ENCODE data around the gene KLK15.

KLK15 gene, protein sequence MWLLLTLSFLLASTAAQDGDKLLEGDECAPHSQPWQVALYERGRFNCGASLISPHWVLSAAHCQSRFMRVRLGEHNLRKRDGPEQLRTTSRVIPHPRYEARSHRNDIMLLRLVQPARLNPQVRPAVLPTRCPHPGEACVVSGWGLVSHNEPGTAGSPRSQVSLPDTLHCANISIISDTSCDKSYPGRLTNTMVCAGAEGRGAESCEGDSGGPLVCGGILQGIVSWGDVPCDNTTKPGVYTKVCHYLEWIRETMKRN
- 0 to 0.13 (median 0) reads per million in 18 experiments for total RNA-seq

DNA sequence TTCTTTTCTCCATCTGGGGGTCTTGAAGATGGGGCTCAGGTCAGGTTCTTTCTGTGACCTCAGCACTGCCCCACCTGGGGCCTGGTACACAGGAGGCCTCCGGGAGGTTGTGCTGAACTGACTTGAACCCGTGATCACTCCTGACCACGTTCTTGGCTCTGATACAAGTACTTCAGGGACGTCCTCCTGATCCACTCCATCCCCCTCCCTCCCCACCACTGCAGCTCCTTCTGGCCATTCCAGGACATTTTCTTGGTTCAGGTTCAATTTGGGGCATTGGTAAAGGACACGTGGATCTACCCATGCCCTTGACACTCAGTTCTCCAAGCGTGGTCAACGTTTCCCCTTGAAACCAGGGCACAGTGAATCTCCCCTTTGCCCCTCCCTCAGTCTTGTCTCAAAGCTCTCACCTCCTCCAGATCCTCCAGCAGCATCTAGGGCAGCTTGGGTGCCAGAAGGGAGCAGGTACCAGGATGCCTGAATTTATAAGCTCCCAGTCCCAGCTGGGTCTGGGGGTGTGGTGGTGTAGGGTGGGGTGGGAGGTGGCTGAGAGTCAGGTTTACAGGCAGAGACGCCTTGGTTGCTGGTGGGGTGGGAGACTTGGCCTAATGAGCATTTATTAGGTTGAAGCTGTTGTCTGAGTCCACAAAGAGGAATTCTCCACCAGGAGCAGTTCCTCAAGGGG lies at the start of gene KLK15:
KLK15 (minus strand) TSS at position 458 of the 685 bp plus-strand sequence. CDS start 2,082 bp downstream, outside the sequence.
- DNase-seq, result no peak

DNA sequence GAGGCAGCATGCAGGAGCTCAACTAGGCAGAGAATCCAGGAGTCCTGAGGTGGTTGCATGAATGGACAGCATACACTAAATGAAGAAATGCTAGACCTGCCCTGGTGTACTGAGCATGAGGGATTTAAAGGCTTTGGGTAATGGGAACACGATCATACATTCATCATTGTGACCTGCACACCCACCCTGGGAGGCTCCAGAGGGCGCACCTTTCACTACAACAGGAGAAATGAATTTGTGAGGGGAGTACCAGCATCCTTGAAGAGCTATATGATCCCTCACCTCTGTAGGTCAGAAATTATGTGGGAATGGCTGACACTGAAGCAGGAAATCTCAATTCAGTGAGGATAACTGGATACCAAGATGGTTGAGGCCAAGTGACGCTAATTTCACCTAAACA lies 48.8 kb upstream of the KLK15 start:
- no peak for DNase-seq

DNA sequence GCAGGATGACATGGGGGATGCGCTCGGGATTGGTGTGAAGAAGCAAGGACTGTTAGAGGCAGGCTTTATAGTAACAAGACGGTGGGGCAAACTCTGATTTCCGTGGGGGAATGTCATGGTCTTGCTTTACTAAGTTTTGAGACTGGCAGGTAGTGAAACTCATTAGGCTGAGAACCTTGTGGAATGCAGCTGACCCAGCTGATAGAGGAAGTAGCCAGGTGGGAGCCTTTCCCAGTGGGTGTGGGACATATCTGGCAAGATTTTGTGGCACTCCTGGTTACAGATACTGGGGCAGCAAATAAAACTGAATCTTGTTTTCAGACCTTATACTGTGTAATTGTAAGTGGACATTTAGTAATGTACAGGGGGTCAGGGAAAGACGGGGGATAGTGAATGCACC lies 46.9 kb upstream of the KLK15 start:
- DNase-seq, result no peak

DNA sequence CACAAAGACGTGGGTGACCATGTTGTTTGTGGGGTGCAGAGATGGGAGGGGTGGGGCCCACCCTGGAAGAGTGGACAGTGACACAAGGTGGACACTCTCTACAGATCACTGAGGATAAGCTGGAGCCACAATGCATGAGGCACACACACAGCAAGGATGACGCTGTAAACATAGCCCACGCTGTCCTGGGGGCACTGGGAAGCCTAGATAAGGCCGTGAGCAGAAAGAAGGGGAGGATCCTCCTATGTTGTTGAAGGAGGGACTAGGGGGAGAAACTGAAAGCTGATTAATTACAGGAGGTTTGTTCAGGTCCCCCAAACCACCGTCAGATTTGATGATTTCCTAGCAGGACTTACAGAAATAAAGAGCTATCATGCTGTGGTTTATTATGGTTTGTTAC lies 45.5 kb upstream of the KLK15 start:
- DNase-seq, result no peak

DNA sequence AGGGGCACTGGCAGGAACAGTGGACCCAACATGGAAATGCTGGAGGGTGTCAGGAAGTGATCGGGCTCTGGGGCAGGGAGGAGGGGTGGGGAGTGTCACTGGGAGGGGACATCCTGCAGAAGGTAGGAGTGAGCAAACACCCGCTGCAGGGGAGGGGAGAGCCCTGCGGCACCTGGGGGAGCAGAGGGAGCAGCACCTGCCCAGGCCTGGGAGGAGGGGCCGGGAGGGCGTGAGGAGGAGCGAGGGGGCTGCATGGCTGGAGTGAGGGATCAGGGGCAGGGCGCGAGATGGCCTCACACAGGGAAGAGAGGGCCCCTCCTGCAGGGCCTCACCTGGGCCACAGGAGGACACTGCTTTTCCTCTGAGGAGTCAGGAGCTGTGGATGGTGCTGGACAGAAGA lies 44.0 kb upstream of the KLK15 start:
- no peak for DNase-seq

DNA sequence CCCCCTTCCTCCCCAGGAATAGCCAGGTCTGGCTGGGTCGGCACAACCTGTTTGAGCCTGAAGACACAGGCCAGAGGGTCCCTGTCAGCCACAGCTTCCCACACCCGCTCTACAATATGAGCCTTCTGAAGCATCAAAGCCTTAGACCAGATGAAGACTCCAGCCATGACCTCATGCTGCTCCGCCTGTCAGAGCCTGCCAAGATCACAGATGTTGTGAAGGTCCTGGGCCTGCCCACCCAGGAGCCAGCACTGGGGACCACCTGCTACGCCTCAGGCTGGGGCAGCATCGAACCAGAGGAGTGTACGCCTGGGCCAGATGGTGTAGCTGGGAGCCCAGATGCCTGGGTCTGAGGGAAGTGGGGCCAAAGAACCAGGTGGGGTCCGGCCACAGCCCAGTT lies 43.1 kb upstream of the KLK15 start:
- no peak for DNase-seq

DNA sequence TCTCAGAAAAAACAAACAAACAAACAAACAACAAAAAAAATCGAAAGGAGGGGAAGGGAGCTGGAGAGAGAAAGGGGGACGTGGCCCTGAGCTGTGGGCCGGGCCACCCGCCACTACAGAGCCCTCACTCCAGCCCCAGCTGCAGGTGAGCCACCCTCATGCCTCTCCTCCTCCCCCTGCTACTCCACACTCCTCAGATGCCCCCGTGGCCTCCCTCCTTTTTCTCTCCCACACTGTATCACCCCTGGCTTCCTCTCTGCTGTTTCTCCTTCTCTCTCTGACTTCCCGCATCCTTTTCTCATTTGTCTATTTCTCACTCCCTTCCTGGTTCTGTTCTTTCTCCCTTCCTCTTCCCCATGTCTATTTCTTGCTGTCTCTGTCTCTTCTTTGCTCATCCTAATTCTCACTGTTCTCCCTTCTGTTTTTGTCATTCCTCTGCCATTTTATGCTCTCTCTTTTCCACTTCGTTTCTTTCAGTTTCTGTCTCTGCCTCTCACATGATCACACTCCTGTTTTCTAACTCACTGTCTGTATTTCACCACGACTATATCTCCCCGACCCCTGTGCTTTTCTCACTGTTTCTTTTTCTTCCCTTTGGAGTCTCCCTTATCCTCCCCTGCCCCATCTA lies 42.5 kb upstream of the KLK15 start:
- DNase-seq, result no peak

DNA sequence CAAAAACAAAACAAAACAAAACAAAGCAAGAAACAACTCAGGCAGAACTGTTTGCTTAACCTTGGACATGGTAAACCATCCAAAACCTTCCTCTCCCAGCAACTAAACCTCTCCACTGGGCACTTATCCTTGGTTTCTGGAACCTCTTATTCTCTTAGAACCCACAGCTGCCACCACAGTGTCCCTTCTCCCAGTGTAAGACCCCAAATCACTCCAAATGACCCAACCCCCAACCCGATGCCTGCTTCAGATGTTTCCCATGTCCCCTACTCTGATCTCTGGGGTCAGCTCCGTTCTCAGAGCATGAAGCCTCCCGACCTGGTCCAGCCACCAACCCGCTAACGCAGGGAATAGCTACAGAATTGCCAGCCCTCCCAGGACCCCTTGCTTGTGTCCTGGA lies 40.8 kb upstream of the KLK15 start:
- DNase-seq, result no peak

DNA sequence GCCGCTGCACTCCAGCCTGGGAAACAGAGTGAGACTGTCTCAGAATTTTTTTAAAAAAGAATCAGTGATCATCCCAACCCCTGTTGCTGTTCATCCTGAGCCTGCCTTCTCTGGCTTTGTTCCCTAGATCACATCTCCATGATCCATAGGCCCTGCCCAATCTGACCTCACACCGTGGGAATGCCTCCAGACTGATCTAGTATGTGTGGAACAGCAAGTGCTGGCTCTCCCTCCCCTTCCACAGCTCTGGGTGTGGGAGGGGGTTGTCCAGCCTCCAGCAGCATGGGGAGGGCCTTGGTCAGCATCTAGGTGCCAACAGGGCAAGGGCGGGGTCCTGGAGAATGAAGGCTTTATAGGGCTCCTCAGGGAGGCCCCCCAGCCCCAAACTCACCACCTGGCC lies 39.7 kb upstream of the KLK15 start, which contains the start of gene KLK2:
KLK2 (plus strand) TSS at position 384 of the 400 bp plus-strand sequence. CDS start 35 bp downstream, outside the sequence.
- DNase-seq, result no peak

DNA sequence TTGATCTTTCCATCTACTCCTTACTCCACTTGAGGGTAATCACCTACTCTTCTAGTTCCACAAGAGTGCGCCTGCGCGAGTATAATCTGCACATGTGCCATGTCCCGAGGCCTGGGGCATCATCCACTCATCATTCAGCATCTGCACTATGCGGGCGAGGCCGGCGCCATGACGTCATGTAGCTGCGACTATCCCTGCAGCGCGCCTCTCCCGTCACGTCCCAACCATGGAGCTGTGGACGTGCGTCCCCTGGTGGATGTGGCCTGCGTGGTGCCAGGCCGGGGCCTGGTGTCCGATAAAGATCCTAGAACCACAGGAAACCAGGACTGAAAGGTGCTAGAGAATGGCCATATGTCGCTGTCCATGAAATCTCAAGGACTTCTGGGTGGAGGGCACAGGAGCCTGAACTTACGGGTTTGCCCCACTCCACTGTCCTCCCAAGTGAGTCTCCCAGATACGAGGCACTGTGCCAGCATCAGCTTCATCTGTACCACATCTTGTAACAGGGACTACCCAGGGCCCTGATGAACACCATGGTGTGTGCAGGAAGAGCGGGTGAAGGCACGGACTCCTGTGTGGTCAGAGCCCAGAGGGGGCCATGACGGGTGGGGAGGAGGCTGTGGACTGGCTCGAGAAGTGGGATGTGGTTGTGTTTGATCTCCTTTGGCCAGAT lies 37.2 kb upstream of the KLK15 start:
- DNase-seq, result no peak

DNA sequence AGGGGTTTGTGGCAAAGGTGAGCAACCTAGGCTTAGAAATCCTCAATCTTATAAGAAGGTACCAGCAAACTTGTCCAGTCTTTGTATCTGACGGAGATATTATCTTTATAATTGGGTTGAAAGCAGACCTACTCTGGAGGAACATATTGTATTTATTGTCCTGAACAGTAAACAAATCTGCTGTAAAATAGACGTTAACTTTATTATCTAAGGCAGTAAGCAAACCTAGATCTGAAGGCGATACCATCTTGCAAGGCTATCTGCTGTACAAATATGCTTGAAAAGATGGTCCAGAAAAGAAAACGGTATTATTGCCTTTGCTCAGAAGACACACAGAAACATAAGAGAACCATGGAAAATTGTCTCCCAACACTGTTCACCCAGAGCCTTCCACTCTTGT lies 36.1 kb upstream of the KLK15 start:
- no peak for DNase-seq

DNA sequence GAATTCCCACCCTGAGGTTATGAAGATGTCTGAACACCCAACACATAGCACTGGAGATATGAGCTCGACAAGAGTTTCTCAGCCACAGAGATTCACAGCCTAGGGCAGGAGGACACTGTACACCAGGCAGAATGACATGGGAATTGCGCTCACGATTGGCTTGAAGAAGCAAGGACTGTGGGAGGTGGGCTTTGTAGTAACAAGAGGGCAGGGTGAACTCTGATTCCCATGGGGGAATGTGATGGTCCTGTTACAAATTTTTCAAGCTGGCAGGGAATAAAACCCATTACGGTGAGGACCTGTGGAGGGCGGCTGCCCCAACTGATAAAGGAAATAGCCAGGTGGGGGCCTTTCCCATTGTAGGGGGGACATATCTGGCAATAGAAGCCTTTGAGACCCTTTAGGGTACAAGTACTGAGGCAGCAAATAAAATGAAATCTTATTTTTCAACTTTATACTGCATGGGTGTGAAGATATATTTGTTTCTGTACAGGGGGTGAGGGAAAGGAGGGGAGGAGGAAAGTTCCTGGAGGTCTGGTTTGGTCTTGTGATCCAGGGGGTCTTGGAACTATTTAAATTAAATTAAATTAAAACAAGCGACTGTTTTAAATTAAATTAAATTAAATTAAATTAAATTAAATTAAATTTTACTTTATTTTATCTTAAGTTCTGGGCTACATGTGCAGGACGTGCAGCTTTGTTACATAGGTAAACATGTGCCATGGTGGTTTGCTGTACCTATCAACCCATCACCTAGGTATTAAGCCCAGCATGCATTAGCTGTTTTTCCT lies 28.3 kb upstream of the KLK15 start:
- DNase-seq, result no peak

DNA sequence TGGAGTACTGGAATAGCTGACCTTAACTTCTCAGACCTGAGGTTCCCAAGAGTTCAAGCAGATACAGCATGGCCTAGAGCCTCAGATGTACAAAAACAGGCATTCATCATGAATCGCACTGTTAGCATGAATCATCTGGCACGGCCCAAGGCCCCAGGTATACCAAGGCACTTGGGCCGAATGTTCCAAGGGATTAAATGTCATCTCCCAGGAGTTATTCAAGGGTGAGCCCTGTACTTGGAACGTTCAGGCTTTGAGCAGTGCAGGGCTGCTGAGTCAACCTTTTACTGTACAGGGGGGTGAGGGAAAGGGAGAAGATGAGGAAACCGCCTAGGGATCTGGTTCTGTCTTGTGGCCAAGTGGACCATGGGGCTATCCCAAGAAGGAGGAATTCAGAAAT lies 27.6 kb upstream of the KLK15 start:
- no peak for DNase-seq

DNA sequence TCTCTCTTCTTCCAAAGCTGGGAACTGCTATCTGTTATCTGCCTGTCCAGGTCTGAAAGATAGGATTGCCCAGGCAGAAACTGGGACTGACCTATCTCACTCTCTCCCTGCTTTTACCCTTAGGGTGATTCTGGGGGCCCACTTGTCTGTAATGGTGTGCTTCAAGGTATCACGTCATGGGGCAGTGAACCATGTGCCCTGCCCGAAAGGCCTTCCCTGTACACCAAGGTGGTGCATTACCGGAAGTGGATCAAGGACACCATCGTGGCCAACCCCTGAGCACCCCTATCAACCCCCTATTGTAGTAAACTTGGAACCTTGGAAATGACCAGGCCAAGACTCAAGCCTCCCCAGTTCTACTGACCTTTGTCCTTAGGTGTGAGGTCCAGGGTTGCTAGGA lies 26.5 kb upstream of the KLK15 start:
- no peak for DNase-seq

DNA sequence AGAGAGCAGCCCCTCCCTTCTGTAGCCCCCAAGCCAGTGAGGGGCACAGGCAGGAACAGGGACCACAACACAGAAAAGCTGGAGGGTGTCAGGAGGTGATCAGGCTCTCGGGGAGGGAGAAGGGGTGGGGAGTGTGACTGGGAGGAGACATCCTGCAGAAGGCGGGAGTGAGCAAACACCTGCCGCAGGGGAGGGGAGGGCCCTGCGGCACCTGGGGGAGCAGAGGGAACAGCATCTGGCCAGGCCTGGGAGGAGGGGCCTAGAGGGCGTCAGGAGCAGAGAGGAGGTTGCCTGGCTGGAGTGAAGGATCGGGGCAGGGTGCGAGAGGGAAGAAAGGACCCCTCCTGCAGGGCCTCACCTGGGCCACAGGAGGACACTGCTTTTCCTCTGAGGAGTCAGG lies 25.5 kb upstream of the KLK15 start:
- DNase-seq, result no peak

DNA sequence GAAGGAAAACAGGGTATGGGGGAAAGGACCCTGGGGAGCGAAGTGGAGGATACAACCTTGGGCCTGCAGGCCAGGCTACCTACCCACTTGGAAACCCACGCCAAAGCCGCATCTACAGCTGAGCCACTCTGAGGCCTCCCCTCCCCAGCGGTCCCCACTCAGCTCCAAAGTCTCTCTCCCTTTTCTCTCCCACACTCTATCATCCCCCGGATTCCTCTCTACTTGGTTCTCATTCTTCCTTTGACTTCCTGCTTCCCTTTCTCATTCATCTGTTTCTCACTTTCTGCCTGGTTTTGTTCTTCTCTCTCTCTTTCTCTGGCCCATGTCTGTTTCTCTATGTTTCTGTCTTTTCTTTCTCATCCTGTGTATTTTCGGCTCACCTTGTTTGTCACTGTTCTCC lies 24.0 kb upstream of the KLK15 start:
- no peak for DNase-seq

DNA sequence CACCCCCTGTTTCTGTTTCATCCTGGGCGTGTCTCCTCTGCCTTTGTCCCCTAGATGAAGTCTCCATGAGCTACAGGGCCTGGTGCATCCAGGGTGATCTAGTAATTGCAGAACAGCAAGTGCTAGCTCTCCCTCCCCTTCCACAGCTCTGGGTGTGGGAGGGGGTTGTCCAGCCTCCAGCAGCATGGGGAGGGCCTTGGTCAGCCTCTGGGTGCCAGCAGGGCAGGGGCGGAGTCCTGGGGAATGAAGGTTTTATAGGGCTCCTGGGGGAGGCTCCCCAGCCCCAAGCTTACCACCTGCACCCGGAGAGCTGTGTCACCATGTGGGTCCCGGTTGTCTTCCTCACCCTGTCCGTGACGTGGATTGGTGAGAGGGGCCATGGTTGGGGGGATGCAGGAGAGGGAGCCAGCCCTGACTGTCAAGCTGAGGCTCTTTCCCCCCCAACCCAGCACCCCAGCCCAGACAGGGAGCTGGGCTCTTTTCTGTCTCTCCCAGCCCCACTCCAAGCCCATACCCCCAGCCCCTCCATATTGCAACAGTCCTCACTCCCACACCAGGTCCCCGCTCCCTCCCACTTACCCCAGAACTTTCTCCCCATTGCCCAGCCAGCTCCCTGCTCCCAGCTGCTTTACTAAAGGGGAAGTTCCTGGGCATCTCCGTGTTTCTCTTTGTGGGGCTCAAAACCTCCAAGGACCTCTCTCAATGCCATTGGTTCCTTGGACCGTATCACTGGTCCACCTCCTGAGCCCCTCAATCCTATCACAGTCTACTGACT lies 21.4 kb upstream of the KLK15 start, which contains the start of gene KLK3:
KLK3 (plus strand) TSS at position 280 of the 775 bp plus-strand sequence; CDS start at position 321, 41 bp downstream.
- no peak for DNase-seq

DNA sequence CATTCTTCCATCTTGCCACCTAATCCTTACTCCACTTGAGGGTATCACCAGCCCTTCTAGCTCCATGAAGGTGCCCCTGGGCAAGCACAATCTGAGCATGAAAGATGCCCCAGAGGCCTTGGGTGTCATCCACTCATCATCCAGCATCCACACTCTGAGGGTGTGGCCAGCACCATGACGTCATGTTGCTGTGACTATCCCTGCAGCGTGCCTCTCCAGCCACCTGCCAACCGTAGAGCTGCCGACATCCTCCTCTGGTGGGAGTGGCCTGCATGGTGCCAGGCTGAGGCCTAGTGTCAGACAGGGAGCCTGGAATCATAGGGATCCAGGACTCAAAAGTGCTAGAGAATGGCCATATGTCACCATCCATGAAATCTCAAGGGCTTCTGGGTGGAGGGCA lies 18.2 kb upstream of the KLK15 start:
- no peak for DNase-seq

DNA sequence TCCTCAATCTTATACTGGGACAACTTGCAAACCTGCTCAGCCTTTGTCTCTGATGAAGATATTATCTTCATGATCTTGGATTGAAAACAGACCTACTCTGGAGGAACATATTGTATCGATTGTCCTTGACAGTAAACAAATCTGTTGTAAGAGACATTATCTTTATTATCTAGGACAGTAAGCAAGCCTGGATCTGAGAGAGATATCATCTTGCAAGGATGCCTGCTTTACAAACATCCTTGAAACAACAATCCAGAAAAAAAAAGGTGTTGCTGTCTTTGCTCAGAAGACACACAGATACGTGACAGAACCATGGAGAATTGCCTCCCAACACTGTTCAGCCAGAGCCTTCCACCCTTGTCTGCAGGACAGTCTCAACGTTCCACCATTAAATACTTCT lies 17.4 kb upstream of the KLK15 start:
- no peak for DNase-seq

DNA sequence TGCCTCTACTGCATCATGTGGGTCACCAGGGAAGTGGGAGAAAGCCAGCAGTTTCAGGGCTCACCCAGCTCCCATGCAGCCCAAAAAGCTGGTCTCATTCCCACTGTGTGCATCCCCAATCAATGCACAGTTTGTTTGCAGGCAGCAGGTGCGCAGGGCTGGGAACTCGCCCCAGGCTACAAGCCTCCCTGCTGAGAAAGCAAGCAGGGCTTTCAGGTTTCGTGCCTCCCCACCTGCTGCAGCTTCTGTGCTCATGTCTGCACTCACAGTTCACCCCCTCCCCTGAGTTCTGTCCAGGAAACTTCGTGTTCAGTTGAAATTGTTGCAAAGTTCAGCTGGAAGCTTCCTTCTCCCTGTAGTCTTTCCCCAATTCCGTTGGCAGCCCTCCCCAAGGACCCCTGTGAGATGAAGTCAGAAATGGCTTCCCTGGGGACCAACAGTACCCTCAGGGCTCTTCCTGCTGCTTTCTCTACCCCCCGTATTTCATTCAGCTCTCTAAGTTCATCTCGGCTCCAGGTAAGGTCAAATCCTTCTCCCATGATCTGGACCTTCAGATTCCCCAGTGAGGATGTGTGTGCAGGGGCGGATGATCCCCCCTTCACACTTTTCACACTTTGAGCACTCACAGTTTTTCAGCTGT lies 11.0 kb upstream of the KLK15 start:
- no peak for DNase-seq

DNA sequence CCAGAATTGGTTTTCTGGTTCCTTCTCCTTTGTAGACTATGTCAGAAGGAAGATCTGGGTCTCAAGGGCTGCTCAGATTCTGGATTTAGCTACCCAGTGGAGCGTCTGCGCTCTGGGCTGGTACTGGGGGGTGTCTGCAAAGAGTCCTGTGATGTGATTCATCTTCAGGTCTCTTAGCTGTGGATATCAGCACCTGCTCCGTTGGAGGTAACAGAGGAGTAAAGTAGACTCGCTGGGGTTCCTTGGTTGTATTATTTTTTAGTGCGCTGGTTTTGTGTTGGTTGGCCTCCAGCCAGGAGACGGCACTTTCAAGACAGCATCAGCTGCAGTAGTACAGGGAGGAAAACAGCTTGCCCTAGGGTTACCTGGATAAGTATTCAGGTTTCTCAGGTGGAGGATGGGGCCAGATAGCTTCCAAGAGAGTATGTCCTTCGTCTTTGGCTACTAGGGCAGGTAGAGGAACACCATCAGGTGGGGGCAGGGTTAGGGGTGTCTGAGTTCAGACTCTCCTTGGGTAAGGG lies 10.4 kb upstream of the KLK15 start:
- no peak for DNase-seq

Measured in inflammatory macrophage (primary cell).